Measurements from ENCODE around the gene NLRP9.

Gene NLRP9

GRCh38 chr19:55687281-55688201 is 50.7 kb downstream of the NLRP9 start:
- FAIRE-seq = no peak

GRCh38 chr19:55686311-55687050 is 51.7 kb downstream of the NLRP9 start:
- FAIRE-seq = no peak

- FAIRE-seq = no peak
Observed at GRCh38 chr19:55685776-55686175, 52.4 kb downstream of the NLRP9 start.

GRCh38 chr19:55684946-55685681 is 53.1 kb downstream of the NLRP9 start:
- FAIRE-seq = no peak

GRCh38 chr19:55683449-55684261 is 54.5 kb downstream of the NLRP9 start:
- no peak for FAIRE-seq

GRCh38 chr19:55681131-55682092 is 56.8 kb downstream of the NLRP9 start:
- no peak for FAIRE-seq

- no peak for FAIRE-seq
Observed at GRCh38 chr19:55680339-55681130, 57.7 kb downstream of the NLRP9 start.

GRCh38 chr19:55679343-55680257 is 58.6 kb downstream of the NLRP9 start:
- no peak for FAIRE-seq

- FAIRE-seq = no peak
Observed at GRCh38 chr19:55678121-55678671, 60.0 kb downstream of the NLRP9 start.

- no peak for FAIRE-seq
Observed at GRCh38 chr19:55677572-55678028, 60.6 kb downstream of the NLRP9 start.

GRCh38 chr19:55676889-55677505 is 61.2 kb downstream of the NLRP9 start:
- FAIRE-seq = no peak

- no peak for FAIRE-seq
Observed at GRCh38 chr19:55676383-55676782, 61.8 kb downstream of the NLRP9 start.

- FAIRE-seq = no peak
Observed at GRCh38 chr19:55675661-55676354, 62.4 kb downstream of the NLRP9 start.

- FAIRE-seq = no peak
Observed at GRCh38 chr19:55674841-55675660, 63.2 kb downstream of the NLRP9 start, which contains the start of gene EPN1. Gene EPN1, plus strand, starts transcription at chr19:55675226. Its CDS starts 3,402 bp downstream, at chr19:55678628.

- FAIRE-seq = no peak
Observed at GRCh38 chr19:55674459-55674840, 63.8 kb downstream of the NLRP9 start.

- no peak for FAIRE-seq
Observed at GRCh38 chr19:55673889-55674288, 64.3 kb downstream of the NLRP9 start.

- FAIRE-seq = no peak
Observed at GRCh38 chr19:55673465-55673864, 64.7 kb downstream of the NLRP9 start.
